A549 (cell line): ENCODE measurements around the gene NEDD9.

Experiments
- CTCF ChIP-seq: fragments of >200 bp; sonication (Bioruptor Twin); formaldehyde crosslinking; IDR thresholded peaks from 3 replicates; pipeline ENCODE4 v1.5.1; 2016
- MYC ChIP-seq: IDR thresholded peaks from 2 replicates; pipeline ENCODE4 v1.6.1; 2012; ENCODE audit warnings: mild to moderate bottlenecking, inconsistent platforms, low read length, improper control_type of control experiment, borderline replicate concordance
- PBX3 ChIP-seq: IDR thresholded peaks from 2 replicates; pipeline ENCODE4 v1.6.1; 2012
- POLR2A ChIP-seq: IDR thresholded peaks from 2 replicates; pipeline ENCODE4 v1.6.1; 2012; ENCODE audit warnings: mild to moderate bottlenecking, low read length
- USF2 ChIP-seq: fragments of 450-650 bp; IDR thresholded peaks from 2 replicates; pipeline ENCODE4 v1.6.1; 2014; ENCODE audit warnings: antibody characterized with exemption
- ZNF302 ChIP-seq: fragments of 250-450 bp; sonication (Bioruptor Pico); IDR thresholded peaks from 2 replicates; pipeline ENCODE4 v1.9.0; 2021; ENCODE audit warnings: inconsistent platforms, mild to moderate bottlenecking, moderate library complexity

GRCh38 chr6:11245381-11246256 lies 13.2 kb upstream of the NEDD9 start:
- TF ChIP-seq POLR2A: no peak
- TF ChIP-seq CTCF: no peak
- no peak for TF ChIP-seq USF2
- TF ChIP-seq MYC: no peak
- TF ChIP-seq PBX3: no peak
- no peak for TF ChIP-seq ZNF302 (CRISPR knock-in tag)
